H4 (cell line): ENCODE results near the gene FAM3D. TPM values are rescaled to one million over a fixed set of nuclear protein-coding genes. Genes with fewer than 3 reads are reported as not detected.

Source experiments
- DNase-seq: peaks from one replicate; pipeline ENCODE4 v3.0.0-alpha.2; 2015; ENCODE audit warnings: low spot score
- total RNA-seq: library from RNA; depleted of rRNA; stranded (reverse); fragments of >200 nt; shearing (Covaris generic); gene quantifications from 2 replicates; pipeline ENCODE4 v1.2.3, GENCODE V29; 2014; rRNA removed

FAM3D gene
- total RNA-seq, 1 experiment from 2014 or later = 0.17 TPM

DNA sequence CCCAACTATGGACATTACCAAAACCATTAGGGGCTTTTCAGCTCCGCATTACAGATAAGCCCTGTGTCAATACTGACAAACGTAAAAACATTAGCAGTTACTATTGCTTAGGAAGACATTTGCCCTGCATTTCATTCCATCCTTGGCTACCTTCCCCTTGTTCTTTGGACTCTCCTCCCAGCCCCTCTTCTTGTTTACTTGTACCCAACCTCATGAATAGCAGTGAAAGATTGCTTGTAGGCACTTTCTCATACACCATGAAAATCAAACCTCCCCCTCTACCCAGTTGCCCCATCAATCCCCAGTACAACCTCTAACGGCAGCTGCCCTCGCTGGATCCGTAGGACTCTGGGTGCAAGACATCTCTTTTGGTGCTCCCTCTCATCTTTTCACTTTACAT lies 72.5 kb downstream of the FAM3D start:
- DNase-seq = no peak

- DNase-seq = no peak
Measured at GRCh38 chr3:58591517-58592510, 74.8 kb downstream of the FAM3D start.

DNA sequence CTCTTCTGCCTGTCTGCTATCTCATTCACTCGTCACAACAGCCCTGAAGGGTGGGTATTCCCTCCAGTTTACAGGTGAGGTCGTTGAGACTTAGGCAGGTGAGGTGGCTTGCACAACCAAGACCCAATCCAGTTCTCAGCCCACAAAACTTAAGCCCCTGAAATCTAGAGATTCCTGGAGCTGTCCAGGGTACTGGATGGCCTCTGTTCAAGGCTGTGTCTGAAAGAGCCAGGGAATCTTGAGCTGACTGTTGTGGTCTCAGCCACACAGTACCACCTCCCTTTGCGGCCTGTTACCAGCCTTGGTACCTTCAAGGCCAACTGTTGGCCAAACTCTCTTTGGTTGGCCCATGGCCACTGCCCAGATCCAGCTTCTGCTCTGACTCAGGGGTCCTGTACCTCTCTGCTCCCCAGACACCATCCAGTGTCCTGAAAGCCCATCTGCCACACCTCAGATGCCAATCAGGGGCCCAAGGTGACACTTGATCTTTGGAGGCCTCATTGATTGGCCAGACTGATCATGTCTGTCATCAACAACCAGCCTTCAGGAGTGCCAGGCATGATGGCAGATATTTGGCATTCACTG lies 78.5 kb downstream of the FAM3D start:
- DNase-seq = no peak

DNA sequence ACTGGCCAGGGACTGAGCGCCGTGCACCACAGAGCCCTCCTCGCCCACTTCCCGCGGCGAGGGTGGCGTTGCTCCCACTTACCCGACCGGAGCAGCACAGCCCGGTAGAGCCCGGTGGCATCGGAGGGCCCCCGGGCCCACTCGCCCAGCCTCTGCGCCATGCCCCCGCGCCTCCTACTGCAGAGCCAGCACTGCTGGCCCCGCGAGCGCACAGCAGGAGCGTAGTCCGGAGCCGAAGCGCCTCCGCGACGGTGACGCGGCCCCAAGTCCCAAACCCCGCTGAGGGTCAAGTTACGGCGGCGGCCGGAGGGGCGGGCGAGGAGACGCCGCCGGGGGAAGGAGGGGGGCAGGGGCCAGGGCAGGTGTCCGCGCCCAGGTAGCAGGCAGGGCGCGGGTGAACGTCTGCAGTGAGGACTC lies 79.8 kb downstream of the FAM3D start:
- no peak for DNase-seq

DNA sequence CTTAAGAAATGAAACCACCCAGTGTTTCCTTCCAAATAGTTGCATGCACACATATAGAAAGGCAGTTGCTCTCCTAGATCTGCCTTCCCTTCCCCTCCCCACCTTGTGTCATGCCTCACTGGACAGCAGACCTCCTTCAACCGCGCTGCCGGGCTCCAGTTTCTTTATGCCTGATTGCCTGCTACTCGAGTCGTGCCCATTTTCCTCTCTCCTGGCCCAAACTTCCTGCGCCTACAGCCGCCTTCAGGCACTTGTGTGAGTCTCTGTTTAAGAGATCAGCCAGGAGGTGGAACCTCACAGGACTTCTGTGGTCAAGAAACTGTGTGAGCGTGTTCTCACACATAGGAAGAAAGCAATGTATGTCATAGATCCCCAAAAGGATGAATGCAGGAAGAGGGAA lies 80.6 kb downstream of the FAM3D start:
- no peak for DNase-seq

DNA sequence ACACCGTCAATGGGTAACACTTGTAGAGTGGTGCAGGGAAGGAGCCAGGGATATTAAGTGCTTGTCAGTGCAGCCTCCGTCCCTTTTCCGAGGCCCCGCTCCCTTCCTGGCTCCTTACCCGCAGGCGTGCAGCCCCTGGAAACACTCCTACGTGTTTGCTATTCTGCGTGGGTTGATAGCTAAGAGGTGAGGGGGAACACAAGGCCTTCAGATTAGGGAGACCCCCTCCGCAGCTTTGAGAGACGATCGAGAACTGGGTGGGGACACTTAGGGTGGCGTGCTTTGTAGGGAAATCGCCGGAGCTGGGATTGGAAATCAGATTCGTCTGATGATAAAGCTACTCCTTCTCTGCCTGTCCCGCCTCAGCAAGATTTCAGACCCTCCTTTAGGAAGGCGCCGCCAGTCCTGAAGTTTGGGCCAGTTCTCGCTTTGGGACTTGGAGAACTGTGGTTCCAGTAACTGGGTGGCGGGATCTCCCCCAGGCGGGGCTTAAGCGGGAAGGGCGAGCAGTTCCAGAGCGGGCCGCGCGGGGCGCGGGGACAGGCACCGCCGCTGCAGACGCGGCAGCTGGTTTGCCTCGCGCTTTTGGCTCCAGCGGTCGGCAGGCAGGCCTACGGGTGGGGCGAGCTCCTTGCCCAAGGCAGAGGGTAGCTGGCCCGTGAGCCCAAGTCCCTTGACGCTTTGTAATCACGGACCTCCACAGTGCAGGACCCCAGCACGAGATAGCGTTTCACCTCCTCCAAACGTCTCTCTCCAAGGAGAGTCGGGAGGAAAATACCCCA lies 81.4 kb downstream of the FAM3D start:
- DNase-seq = peak; percentile 35

GRCh38 chr3:58584690-58585004 lies 81.9 kb downstream of the FAM3D start:
- DNase-seq = no peak

Other genes with a start within 250 kb of the FAM3D start
- gene PDHB, start 232.9 kb downstream of the FAM3D start, total RNA-seq = 172 and 193 TPM in 2 replicates
- gene KCTD6, start 174.7 kb downstream of the FAM3D start, total RNA-seq = 7.9 and 11.1 TPM in 2 replicates
- gene ACOX2, start 129.6 kb downstream of the FAM3D start, total RNA-seq = 3.8 and 5.7 TPM in 2 replicates
- gene FAM107A, start 89.4 kb downstream of the FAM3D start, total RNA-seq = not detected in 2 replicates